Panc1 (cell line): Measurements from ENCODE around the gene CLDN1. TPM values are rescaled to one million over a fixed set of nuclear protein-coding genes. Genes with fewer than 3 reads are reported as not detected.
"Not testable (repeated sequence)": the region's sequence is repeated elsewhere in the genome, so short reads cannot be mapped to it uniquely, and the experiment has no call there.

Source experiments
- ATAC-seq: fragments of 200-7000 bp; cut with Tn5 transposase; 2 replicates; pipeline ENCODE4 v1.9.1; 2020; ENCODE audit warnings: mild to moderate bottlenecking, moderate library complexity
- BruUV-seq: library from RNA; stranded (reverse); fragments of 400-500 nt; replicated peaks from 2 replicates; lab custom pipeline; 2021; lab: Mats Ljungman, UMichigan
- CTCF ChIA-PET: fragments of 300-600 bp; sonication (Branson Sonifier 250); formaldehyde crosslinking; loops from one replicate; lab custom pipeline; 2022; ENCODE audit warnings: antibody characterized with exemption; lab: Charles Lee
- POLR2A ChIA-PET: fragments of 300-600 bp; sonication (Branson Sonifier 250); formaldehyde crosslinking; loops from one replicate; lab custom pipeline; 2022; ENCODE audit warnings: antibody characterized with exemption; lab: Charles Lee
- DNase-seq: peaks from one replicate; pipeline ENCODE4 v3.0.0-alpha.2; 2010; ENCODE audit warnings: low read depth, low spot score
- H3K27ac ChIP-seq: 2 replicates; pipeline ENCODE4 v1.5.1; 2011; ENCODE audit warnings: mild to moderate bottlenecking, low read length, inconsistent platforms
- H3K27me3 ChIP-seq: fragments of 200-500 bp; sonication (Bioruptor generic); 2 replicates; pipeline ENCODE4 v1.6.0; 2014; ENCODE audit warnings: low read length, inconsistent platforms; ENCODE audit not compliant: control insufficient read depth, insufficient read depth
- H3K36me3 ChIP-seq: fragments of 200-500 bp; sonication (Bioruptor generic); 2 replicates; pipeline ENCODE4 v1.5.1; 2014; ENCODE audit warnings: inconsistent platforms, mild to moderate bottlenecking, low read length, moderate library complexity; ENCODE audit not compliant: control insufficient read depth, insufficient read depth
- H3K4me1 ChIP-seq: 2 replicates; pipeline ENCODE4 v1.5.1; 2011; ENCODE audit warnings: inconsistent platforms, mild to moderate bottlenecking, low read length, moderate library complexity; ENCODE audit not compliant: control insufficient read depth, insufficient read depth
- H3K4me3 ChIP-seq, 2 experiments: 2 replicates each; pipeline ENCODE4 v1.5.1; 2011 to 2012; ENCODE audit warnings: low read depth in 2 of 2, low read length in 2 of 2, mild to moderate bottlenecking in 2 of 2, inconsistent platforms in 1 of 2, moderate library complexity in 1 of 2
- H3K9me3 ChIP-seq: fragments of 200-500 bp; sonication (Bioruptor generic); 2 replicates; pipeline ENCODE4 v1.5.1; 2014; ENCODE audit warnings: low read depth, mild to moderate bottlenecking, inconsistent platforms, low read length, moderate library complexity; ENCODE audit not compliant: control insufficient read depth, insufficient read depth
- POLR2AphosphoS5 ChIP-seq: IDR thresholded peaks from 2 replicates; pipeline ENCODE4 v1.6.1; 2012; ENCODE audit warnings: mild to moderate bottlenecking, low read depth, low read length, moderate library complexity
- REST ChIP-seq, 2 experiments: IDR thresholded peaks; 2 replicates each; pipeline ENCODE4 v1.6.1; 2011 to 2012; ENCODE audit warnings: low read depth in 2 of 2, control low read depth in 1 of 2, low read length in 1 of 2, mild to moderate bottlenecking in 1 of 2, moderate library complexity in 1 of 2; ENCODE audit not compliant: insufficient read depth in 1 of 2
- SIN3A ChIP-seq: IDR thresholded peaks from 2 replicates; pipeline ENCODE4 v1.6.1; 2012; ENCODE audit warnings: low read depth, mild to moderate bottlenecking, low read length, moderate library complexity, borderline replicate concordance; ENCODE audit not compliant: insufficient read depth
- TCF7L2 ChIP-seq: IDR thresholded peaks from 2 replicates; pipeline ENCODE4 v1.6.1; 2011; ENCODE audit warnings: mild to moderate bottlenecking, low read depth, low read length, inconsistent platforms
- in situ Hi-C: cut with HindIII; loops from 2 replicates; pipeline ENCODE4 v1.10.0; 2016; ENCODE audit warnings: low sequenced_read_pairs, low pct_unique_long_range_greater_than_20kb
- intact Hi-C: fragments of 100-400 bp; cut with micrococcal nuclease; formaldehyde crosslinking; loops from one replicate; pipeline ENCODE4 v1.10.0; 2022; ENCODE audit not compliant: unreplicated experiment
- total RNA-seq: library from RNA; stranded (reverse); gene quantifications from one replicate; pipeline ENCODE4 v1.2.1, GENCODE V29; 2021; ENCODE audit not compliant: unreplicated experiment
- TF ChIP-seq, protein P1 (sequence below): fragments of 450-650 bp; IDR thresholded peaks from 2 replicates; pipeline ENCODE4 v1.5.1; 2017; ENCODE audit warnings: mild to moderate bottlenecking

Gene CLDN1
- total RNA-seq, 1 experiment from 2014 or later, result 30.9 TPM

GRCh38 chr3:190269101-190269500 is 53.1 kb downstream of the CLDN1 start:
- ATAC-seq, result no peak
- Histone ChIP-seq H3K4me1 (no peaks in the 10 kb centered on the region), H3K4me3 (no peak overlapping the region), H3K27me3 (no peaks in the 10 kb centered on the region), H3K36me3 (no peaks in the 10 kb centered on the region), H3K9me3 (no peaks in the 10 kb centered on the region), H3K27ac (no peak overlapping the region)
- intact Hi-C loops (no loop called here), in situ Hi-C loops (no loop called here)
- BruUV-seq, result no TSS peak
- CTCF ChIA-PET, result no interaction called here
- DNase-seq, result no peak
- TF ChIP-seq POLR2AphosphoS5, result no peak
- TF ChIP-seq TCF7L2, result no peak
- no peak for TF ChIP-seq SIN3A
- no peak for TF ChIP-seq REST (IDR thresholded peaks at IDR 0.05; ENCODE audit: insufficient read depth in 1 of 2, low read depth in 2 of 2, low read length in 1 of 2)
- POLR2A ChIA-PET, result no interaction called here

- intact Hi-C loops, H3K4me1 ChIP-seq, H3K27me3 ChIP-seq, CTCF ChIA-PET, H3K9me3 ChIP-seq, H3K36me3 ChIP-seq, ATAC-seq, in situ Hi-C loops, H3K4me3 ChIP-seq, BruUV-seq, DNase-seq, H3K27ac ChIP-seq, POLR2A ChIA-PET: not testable (repeated sequence)
Measured at GRCh38 chr3:190267464-190267863, 54.8 kb downstream of the CLDN1 start.

DNA sequence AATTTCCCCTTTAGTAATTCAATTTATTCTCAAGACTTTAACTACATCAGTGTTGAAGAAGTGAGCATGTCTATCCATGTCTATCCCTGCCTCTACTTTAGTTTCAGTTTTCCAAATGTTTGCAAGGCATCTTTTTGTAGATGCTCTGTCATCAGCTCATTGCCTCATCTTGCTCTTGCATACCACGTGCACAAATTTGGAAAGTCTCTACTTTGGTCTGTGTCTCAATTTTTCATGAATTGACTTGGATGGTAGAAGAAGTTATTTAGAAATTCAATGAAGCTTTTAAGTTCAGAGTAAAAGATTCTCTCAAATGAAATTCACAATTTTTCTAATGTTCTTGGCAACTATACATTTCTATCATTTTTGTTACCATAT is 55.3 kb downstream of the CLDN1 start:
- ATAC-seq (no peak), DNase-seq (no peak)
- Histone ChIP-seq H3K4me3 (no peak overlapping the region), H3K27ac (no peak overlapping the region), H3K9me3 (no peaks in the 10 kb centered on the region), H3K27me3 (no peaks in the 10 kb centered on the region), H3K36me3 (no peaks in the 10 kb centered on the region), H3K4me1 (no peaks in the 10 kb centered on the region)
- POLR2A ChIA-PET, result no interaction called here
- in situ Hi-C loops (no loop called here), intact Hi-C loops (no loop called here)
- BruUV-seq, result no TSS peak
- CTCF ChIA-PET, result no interaction called here
- TF ChIP-seq TCF7L2 (no peak), SIN3A (no peak), REST (IDR thresholded peaks at IDR 0.05; ENCODE audit: insufficient read depth in 1 of 2, low read depth in 2 of 2, low read length in 1 of 2) (no peak), POLR2AphosphoS5 (no peak)
- TF ChIP-seq, protein P1, sequence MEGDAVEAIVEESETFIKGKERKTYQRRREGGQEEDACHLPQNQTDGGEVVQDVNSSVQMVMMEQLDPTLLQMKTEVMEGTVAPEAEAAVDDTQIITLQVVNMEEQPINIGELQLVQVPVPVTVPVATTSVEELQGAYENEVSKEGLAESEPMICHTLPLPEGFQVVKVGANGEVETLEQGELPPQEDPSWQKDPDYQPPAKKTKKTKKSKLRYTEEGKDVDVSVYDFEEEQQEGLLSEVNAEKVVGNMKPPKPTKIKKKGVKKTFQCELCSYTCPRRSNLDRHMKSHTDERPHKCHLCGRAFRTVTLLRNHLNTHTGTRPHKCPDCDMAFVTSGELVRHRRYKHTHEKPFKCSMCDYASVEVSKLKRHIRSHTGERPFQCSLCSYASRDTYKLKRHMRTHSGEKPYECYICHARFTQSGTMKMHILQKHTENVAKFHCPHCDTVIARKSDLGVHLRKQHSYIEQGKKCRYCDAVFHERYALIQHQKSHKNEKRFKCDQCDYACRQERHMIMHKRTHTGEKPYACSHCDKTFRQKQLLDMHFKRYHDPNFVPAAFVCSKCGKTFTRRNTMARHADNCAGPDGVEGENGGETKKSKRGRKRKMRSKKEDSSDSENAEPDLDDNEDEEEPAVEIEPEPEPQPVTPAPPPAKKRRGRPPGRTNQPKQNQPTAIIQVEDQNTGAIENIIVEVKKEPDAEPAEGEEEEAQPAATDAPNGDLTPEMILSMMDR, result no peak
